GM12892 (cell line): Measurements from ENCODE around the gene KCNK3.

Experiments
- DNase-seq: peaks from one replicate; pipeline ENCODE4 v3.0.0; 2011; ENCODE audit not compliant: insufficient read length
- FAIRE-seq: peaks from 2 replicates; lab custom pipeline; 2011; peaks lifted over from hg19 to GRCh38; lab: Jason Lieb, UNC
- POLR2A ChIP-seq: IDR thresholded peaks from 2 replicates; pipeline ENCODE4 v1.6.1; 2011; ENCODE audit warnings: low read depth, low read length, control low read depth
- POLR2AphosphoS5 ChIP-seq: IDR thresholded peaks from 2 replicates; pipeline ENCODE4 v1.6.1; 2011; ENCODE audit warnings: low read depth, low read length, control low read depth
- TAF1 ChIP-seq: IDR thresholded peaks from 2 replicates; pipeline ENCODE4 v1.6.1; 2011; ENCODE audit warnings: low read depth, mild to moderate bottlenecking, control low read depth, low read length, borderline replicate concordance

The KCNK3 gene

GRCh38 chr2:26681656-26682055 lies 10.9 kb upstream of the KCNK3 start:
- DNase-seq (no peak), FAIRE-seq (no peak)
- TF ChIP-seq POLR2AphosphoS5 (no peak), POLR2A (no peak), TAF1 (no peak)

DNA sequence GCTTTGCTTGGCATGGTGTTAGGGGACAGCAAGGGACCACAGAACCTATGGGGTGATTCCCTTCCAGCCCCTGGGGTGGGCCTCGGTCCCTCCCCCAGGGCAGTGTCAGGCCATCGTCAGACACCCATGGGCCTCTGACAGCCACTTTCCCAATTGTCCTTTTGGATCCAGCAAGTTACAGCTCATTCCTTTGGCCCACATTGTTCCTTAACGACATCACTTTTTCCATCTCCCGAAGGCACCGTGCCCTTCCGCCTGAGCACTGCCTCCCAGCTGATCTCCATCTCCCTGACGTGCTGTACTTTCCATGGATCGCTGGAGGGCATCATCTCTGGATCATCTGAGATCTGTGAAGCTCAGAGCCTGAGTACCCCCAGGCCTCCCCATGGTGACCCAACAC lies 10.4 kb upstream of the KCNK3 start:
- FAIRE-seq (no peak), DNase-seq (no peak)
- TF ChIP-seq TAF1 (no peak), POLR2AphosphoS5 (no peak), POLR2A (no peak)

GRCh38 chr2:26683583-26683982 lies 8.9 kb upstream of the KCNK3 start:
- no peak for TF ChIP-seq POLR2AphosphoS5
- no peak for TF ChIP-seq TAF1
- TF ChIP-seq POLR2A = no peak
- DNase-seq (no peak), FAIRE-seq (no peak)

DNA sequence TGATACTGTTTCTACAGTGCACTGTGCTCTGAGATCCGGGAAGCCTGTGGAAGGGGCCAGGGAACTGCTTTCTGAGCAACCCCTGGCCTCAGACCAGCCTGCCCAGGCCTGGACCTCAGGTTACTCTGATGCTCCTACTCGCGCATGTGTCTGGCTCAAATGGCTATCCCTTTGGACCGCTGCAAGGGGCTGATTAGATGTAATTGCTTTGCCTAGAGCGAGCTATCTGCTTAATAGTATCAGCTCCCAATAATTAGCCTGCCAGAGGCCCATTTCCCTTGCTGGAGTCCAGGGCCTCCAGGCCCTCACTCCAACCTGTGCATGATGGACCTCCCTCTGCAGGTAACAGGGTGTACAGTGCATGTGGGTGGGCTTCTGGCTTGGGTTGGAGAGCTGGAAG lies 7.2 kb upstream of the KCNK3 start:
- no peak for FAIRE-seq
- no peak for DNase-seq
- no peak for TF ChIP-seq TAF1
- TF ChIP-seq POLR2A = no peak
- no peak for TF ChIP-seq POLR2AphosphoS5

DNA sequence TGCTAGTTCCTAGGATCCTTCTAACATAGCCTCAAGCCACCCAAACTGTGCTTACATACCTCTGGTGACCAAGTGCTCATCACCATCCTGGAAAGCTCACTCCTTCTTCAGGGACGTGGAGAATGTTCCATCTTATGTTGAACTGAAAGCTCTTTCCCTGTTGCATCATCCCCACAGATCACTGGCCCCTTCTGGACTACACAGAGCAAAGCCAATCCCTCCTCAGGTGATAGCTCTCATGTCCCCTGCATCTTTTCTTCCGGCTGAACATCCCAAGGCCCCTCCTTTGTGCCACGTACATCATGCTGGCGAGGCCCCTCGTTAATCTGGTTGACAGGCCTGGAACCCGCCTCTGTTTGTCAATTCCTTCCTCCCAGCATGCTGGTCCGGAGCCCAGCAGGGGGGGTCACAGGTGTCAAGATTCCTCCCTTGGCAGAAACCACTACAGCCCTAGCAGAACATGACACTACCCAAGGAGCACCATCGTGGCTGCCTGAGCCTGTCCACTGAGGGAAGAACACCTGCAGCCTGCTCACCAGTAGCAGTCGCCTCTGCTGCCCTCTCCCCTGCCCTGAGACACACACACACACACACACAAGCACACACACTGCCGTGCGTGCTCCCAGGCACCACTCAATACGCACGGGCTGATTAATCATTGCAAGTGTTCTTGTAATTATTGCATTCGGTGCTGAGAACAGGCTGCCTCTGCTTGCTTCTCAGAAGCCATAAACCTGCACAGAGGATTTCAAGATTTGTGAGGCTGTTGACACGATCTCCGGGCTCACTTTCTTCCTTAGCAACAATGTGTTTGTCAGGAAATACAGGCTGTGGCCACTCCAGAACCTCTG lies 6.3 kb upstream of the KCNK3 start:
- TF ChIP-seq TAF1 (no peak), POLR2AphosphoS5 (no peak), POLR2A (no peak)
- DNase-seq (no peak), FAIRE-seq (no peak)

DNA sequence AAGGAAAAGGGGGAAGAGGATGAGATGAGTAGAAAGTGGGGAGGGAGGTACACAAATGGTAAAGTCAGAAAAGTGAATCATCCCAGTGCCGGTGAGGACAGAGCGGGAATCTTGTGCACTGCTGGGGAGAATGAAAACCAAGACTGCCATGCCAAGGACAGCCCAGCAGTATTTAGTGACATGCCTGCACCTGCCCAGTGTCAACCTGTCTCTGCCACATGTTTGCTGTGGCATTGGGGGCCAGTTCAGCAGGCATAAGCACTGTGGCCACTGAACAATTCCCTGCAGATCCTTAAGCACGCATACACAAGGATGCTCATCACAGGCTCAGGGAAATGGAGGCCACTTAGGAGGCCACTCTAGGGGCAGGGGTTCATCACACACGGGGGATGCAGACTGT lies 5.2 kb upstream of the KCNK3 start:
- FAIRE-seq = no peak
- no peak for TF ChIP-seq TAF1
- no peak for DNase-seq

DNA sequence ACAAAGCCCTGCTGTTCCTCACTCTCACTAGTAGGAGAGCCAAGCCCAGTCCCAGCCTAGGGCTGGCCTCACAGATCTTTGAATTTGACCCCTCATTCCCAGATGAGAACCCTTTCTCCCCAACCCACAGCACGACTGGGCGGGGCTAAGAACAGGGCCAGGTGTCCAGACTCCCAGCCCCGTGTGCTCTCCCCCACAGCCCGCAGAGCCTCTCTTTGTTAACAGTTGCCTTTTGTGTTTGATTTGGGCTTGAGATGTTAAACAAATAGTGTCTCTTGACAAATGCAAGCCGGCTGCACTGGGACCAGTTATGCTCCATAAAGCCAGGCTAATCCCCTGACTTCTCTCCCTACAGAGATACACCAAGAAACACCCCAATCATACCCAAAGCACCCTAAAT lies 4.7 kb upstream of the KCNK3 start:
- DNase-seq = no peak
- no peak for FAIRE-seq
- TF ChIP-seq POLR2AphosphoS5 (no peak), POLR2A (no peak), TAF1 (no peak)

DNA sequence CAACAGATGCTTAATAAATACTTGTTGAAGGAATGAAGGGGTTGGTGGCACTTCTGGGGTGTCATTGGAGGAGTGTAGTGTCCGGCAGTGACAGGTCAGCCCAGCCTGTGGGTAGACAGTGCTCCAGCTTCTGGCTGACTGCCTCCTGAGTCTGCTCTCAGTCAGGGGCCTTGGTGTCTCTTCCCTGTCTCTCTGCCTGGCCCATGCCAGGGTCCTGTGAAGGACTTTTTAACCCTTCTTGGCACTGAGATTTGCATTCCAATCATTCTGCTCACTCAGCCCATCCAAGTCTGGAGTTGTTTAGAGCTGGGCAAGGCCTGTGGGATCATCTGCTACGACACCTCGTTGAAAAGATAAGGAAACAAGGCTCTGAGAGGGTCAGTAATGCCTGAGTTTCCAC lies 1.4 kb upstream of the KCNK3 start:
- no peak for DNase-seq
- no peak for FAIRE-seq
- TF ChIP-seq TAF1 (no peak), POLR2A (no peak), POLR2AphosphoS5 (no peak)

GRCh38 chr2:26691881-26692278 lies 642 bp upstream of the KCNK3 start:
- DNase-seq (no peak), FAIRE-seq (no peak)
- TF ChIP-seq TAF1 (no peak), POLR2A (no peak), POLR2AphosphoS5 (no peak)

DNA sequence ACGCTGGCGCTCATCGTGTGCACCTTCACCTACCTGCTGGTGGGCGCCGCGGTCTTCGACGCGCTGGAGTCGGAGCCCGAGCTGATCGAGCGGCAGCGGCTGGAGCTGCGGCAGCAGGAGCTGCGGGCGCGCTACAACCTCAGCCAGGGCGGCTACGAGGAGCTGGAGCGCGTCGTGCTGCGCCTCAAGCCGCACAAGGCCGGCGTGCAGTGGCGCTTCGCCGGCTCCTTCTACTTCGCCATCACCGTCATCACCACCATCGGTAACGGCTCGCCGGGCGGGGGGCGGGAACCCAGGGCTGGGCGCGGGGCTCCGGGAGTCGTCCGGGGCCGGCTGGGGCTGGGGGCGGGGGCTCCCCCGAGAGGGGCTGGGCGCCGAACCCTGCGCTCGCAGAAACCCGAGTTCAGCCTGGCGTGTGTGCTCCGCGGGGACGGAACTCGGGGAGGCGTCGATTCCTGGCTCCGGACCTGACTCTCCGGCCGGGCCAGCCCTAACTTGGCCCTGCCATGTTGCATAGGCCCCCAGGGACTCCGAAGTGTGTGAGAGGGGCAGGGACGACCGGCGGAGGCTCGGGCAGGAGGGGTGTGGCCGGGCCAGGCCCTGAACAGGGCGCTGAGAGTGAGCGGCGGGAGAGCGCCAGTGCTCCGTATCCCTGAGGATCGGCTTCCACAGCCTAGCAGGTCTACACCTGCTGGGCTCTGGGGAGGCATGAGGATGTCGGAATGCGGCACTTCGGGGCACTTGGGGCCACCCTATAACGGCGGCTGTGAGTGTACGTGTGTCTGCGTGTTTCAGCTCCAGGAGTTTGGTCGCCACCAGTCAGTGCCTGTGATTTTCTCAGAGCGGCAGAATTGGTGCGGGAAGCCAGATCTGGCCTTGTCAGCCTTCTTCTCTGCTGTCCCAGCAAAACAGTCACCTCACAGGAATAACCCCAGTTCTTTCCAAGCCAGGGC lies 651 bp downstream of the KCNK3 start:
- FAIRE-seq (no peak), DNase-seq (no peak)
- TF ChIP-seq TAF1 (no peak), POLR2AphosphoS5 (no peak), POLR2A (no peak)

- FAIRE-seq = no peak
- no peak for TF ChIP-seq POLR2A
- TF ChIP-seq TAF1 = no peak
- no peak for TF ChIP-seq POLR2AphosphoS5
Observed at GRCh38 chr2:26694001-26694400, 1.5 kb downstream of the KCNK3 start.

More at GRCh38 chr2:26694001-26694400, 1.5 kb downstream of the KCNK3 start:
- no peak for DNase-seq
